SK-N-SH treated with all-trans-retinoic acid at 6 μM for 48 hours (cell line): ENCODE data around the gene SLC39A13.
A peak's percentile ranks its signal among the peaks of the same experiment; 100 is the strongest.

Source experiments
- ATAC-seq: fragments of 200-7000 bp; cut with Tn5 transposase; 3 replicates; pipeline ENCODE4 v1.9.1; 2020; ENCODE audit warnings: mild to moderate bottlenecking, moderate library complexity
- ARNTL ChIP-seq: fragments of 450-650 bp; formaldehyde crosslinking; IDR thresholded peaks from 2 replicates; pipeline ENCODE4 v1.5.0; 2020; ENCODE audit warnings: low read depth, mild to moderate bottlenecking, moderate library complexity, borderline replicate concordance
- BACH2 ChIP-seq: fragments of 250-450 bp; sonication (Bioruptor Pico); IDR thresholded peaks from 2 replicates; pipeline ENCODE4 v1.9.0; 2021; ENCODE audit warnings: mild to moderate bottlenecking, borderline replicate concordance
- CREB5 ChIP-seq: fragments of 250-450 bp; sonication (Bioruptor Pico); IDR thresholded peaks from 2 replicates; pipeline ENCODE4 v1.5.1; 2020; ENCODE audit warnings: low read depth, mild to moderate bottlenecking, moderate library complexity
- CSDC2 ChIP-seq: fragments of 250-450 bp; sonication (Bioruptor Pico); IDR thresholded peaks from 2 replicates; pipeline ENCODE4 v1.5.0; 2020; ENCODE audit warnings: mild to moderate bottlenecking, moderate library complexity
- CSRNP3 ChIP-seq: fragments of 250-450 bp; sonication (Bioruptor Pico); IDR thresholded peaks from 2 replicates; pipeline ENCODE4 v1.5.1; 2021; ENCODE audit warnings: mild to moderate bottlenecking, moderate library complexity
- ESRRG ChIP-seq: fragments of 250-450 bp; sonication (Bioruptor Pico); IDR thresholded peaks from 2 replicates; pipeline ENCODE4 v1.6.1; 2021; ENCODE audit warnings: mild to moderate bottlenecking
- ISL1 ChIP-seq: fragments of 250-450 bp; sonication (Bioruptor Pico); IDR thresholded peaks from 2 replicates; pipeline ENCODE4 v2.1.2; 2022; ENCODE audit warnings: mild to moderate bottlenecking, moderate library complexity
- OSR1 ChIP-seq: fragments of 250-450 bp; sonication (Bioruptor Pico); IDR thresholded peaks from 2 replicates; pipeline ENCODE4 v1.8.0; 2022; ENCODE audit warnings: moderate library complexity, mild to moderate bottlenecking, inconsistent platforms
- PATZ1 ChIP-seq: fragments of 250-450 bp; sonication (Bioruptor Pico); IDR thresholded peaks from 2 replicates; pipeline ENCODE4 v1.8.0; 2020; ENCODE audit warnings: mild to moderate bottlenecking, moderate library complexity, borderline replicate concordance
- POU6F1 ChIP-seq: fragments of 250-450 bp; sonication (Bioruptor Pico); IDR thresholded peaks from 2 replicates; pipeline ENCODE4 v1.8.0; 2021; ENCODE audit warnings: low read depth, mild to moderate bottlenecking, moderate library complexity, borderline replicate concordance
- PPARA ChIP-seq: fragments of 250-450 bp; sonication (Bioruptor Pico); IDR thresholded peaks from 2 replicates; pipeline ENCODE4 v1.5.0; 2020; ENCODE audit warnings: mild to moderate bottlenecking, borderline replicate concordance
- RARB ChIP-seq: fragments of 250-450 bp; sonication (Bioruptor Pico); IDR thresholded peaks from 2 replicates; pipeline ENCODE4 v1.8.0; 2021; ENCODE audit warnings: mild to moderate bottlenecking, moderate library complexity
- SNAI2 ChIP-seq: fragments of 250-450 bp; sonication (Bioruptor Pico); IDR thresholded peaks from 2 replicates; pipeline ENCODE4 v1.5.0; 2020; ENCODE audit warnings: mild to moderate bottlenecking, moderate library complexity
- TCF4 ChIP-seq: fragments of 250-450 bp; sonication (Bioruptor Pico); IDR thresholded peaks from 2 replicates; pipeline ENCODE4 v1.8.0; 2021; ENCODE audit warnings: mild to moderate bottlenecking, moderate library complexity, borderline replicate concordance
- TOX ChIP-seq: fragments of 250-450 bp; sonication (Bioruptor Pico); IDR thresholded peaks from 2 replicates; pipeline ENCODE4 v1.8.0; 2021; ENCODE audit warnings: mild to moderate bottlenecking, moderate library complexity, borderline replicate concordance
- TSHZ2 ChIP-seq: fragments of 250-450 bp; sonication (Bioruptor Pico); IDR thresholded peaks from 2 replicates; pipeline ENCODE4 v1.5.0; 2020; ENCODE audit warnings: mild to moderate bottlenecking, moderate library complexity
- ZC3H10 ChIP-seq: fragments of 250-450 bp; sonication (Bioruptor Pico); IDR thresholded peaks from 2 replicates; pipeline ENCODE4 v1.5.1; 2021; ENCODE audit warnings: mild to moderate bottlenecking, moderate library complexity
- ZFP3 ChIP-seq: fragments of 250-450 bp; sonication (Bioruptor Pico); IDR thresholded peaks from 2 replicates; pipeline ENCODE4 v1.5.0; 2020; ENCODE audit warnings: mild to moderate bottlenecking, moderate library complexity
- ZFP30 ChIP-seq: fragments of 450-650 bp; formaldehyde crosslinking; IDR thresholded peaks from 2 replicates; pipeline ENCODE4 v1.5.0; 2022; ENCODE audit warnings: mild to moderate bottlenecking, moderate library complexity
- ZNF565 ChIP-seq: fragments of 450-650 bp; formaldehyde crosslinking; conservative IDR thresholded peaks from 2 replicates; pipeline ENCODE4 v1.5.0; 2020; ENCODE audit warnings: low read depth, mild to moderate bottlenecking, moderate library complexity
- ZNF70 ChIP-seq: fragments of 450-650 bp; formaldehyde crosslinking; IDR thresholded peaks from 2 replicates; pipeline ENCODE4 v1.5.0; 2020; ENCODE audit warnings: mild to moderate bottlenecking, moderate library complexity
- ZNF8 ChIP-seq: fragments of 450-650 bp; formaldehyde crosslinking; IDR thresholded peaks from 2 replicates; pipeline ENCODE4 v1.5.0; 2020; ENCODE audit warnings: mild to moderate bottlenecking, moderate library complexity

The SLC39A13 gene

GRCh38 chr11:47369676-47370075 lies 38.7 kb upstream of the SLC39A13 start:
- ATAC-seq: no peak
- TF ChIP-seq PPARA (CRISPR knock-in tag): no peak
- TF ChIP-seq RARB (CRISPR knock-in tag): no peak
- TF ChIP-seq ISL1 (CRISPR knock-in tag): no peak
- no peak for TF ChIP-seq TCF4 (CRISPR knock-in tag)
- no peak for TF ChIP-seq BACH2 (CRISPR knock-in tag)
- TF ChIP-seq CREB5 (CRISPR knock-in tag): no peak
- TF ChIP-seq ZNF565 (CRISPR knock-in tag): no peak
- TF ChIP-seq CSDC2 (CRISPR knock-in tag): no peak
- TF ChIP-seq POU6F1 (CRISPR knock-in tag): no peak
- no peak for TF ChIP-seq ZFP3 (CRISPR knock-in tag)
- no peak for TF ChIP-seq TOX (CRISPR knock-in tag)
- TF ChIP-seq SNAI2 (CRISPR knock-in tag): no peak
- no peak for TF ChIP-seq ZFP30 (CRISPR knock-in tag)
- no peak for TF ChIP-seq ARNTL (CRISPR knock-in tag)
- no peak for TF ChIP-seq ZC3H10 (CRISPR knock-in tag)

- no peak for ATAC-seq
- no peak for TF ChIP-seq PATZ1 (CRISPR knock-in tag)
- no peak for TF ChIP-seq RARB (CRISPR knock-in tag)
- TF ChIP-seq ZNF565 (CRISPR knock-in tag): no peak
- TF ChIP-seq ZFP3 (CRISPR knock-in tag): no peak
Observed at GRCh38 chr11:47372422-47372821, 36.0 kb upstream of the SLC39A13 start.

GRCh38 chr11:47373876-47374719 lies 34.3 kb upstream of the SLC39A13 start:
- ATAC-seq: peak; percentile 98

More at GRCh38 chr11:47373876-47374719, 34.3 kb upstream of the SLC39A13 start:
- no peak for TF ChIP-seq BACH2 (CRISPR knock-in tag)
- no peak for TF ChIP-seq PPARA (CRISPR knock-in tag)
- TF ChIP-seq CSDC2 (CRISPR knock-in tag): no peak
- TF ChIP-seq CSRNP3 (CRISPR knock-in tag): no peak
- TF ChIP-seq TSHZ2 (CRISPR knock-in tag): no peak
- no peak for TF ChIP-seq ZNF70
- TF ChIP-seq OSR1 (CRISPR knock-in tag): no peak
- no peak for TF ChIP-seq ZNF8 (CRISPR knock-in tag)
- TF ChIP-seq ARNTL (CRISPR knock-in tag): no peak
- no peak for TF ChIP-seq ESRRG
